HG03196 (cell line): Measurements from ENCODE around the gene CORO2A.
"Not testable (repeated sequence)": the region's sequence is repeated elsewhere in the genome, so short reads cannot be mapped to it uniquely, and the experiment has no call there.

Experiments
- ATAC-seq: cut with Tn5 transposase; IDR thresholded peaks from one replicate; pipeline ENCODE4 v1.9.1; 2021; ENCODE audit not compliant: unreplicated experiment

The CORO2A gene

GRCh38 chr9:98087420-98088354 lies 104.8 kb downstream of the CORO2A start:
- no peak for ATAC-seq

DNA sequence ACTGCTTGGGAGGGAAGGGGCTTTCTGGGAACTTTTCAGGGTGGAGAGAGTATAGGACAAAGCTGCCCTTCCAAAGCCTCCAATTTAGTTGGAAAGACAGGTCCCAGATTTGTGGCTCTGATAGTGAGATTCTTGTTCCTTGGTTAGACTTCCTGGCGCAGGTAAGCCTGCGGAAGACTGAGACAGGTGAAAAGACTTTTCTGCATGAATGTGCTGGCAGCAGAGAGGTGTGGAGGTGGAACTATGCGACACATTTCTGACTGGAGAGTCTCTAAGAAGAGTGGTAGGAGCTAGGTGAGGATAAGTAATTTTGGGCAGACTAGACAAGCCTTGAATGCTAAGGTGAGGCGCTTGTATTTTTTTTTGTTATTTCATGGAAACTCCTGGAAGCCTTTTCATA lies 106.0 kb downstream of the CORO2A start:
- no peak for ATAC-seq

DNA sequence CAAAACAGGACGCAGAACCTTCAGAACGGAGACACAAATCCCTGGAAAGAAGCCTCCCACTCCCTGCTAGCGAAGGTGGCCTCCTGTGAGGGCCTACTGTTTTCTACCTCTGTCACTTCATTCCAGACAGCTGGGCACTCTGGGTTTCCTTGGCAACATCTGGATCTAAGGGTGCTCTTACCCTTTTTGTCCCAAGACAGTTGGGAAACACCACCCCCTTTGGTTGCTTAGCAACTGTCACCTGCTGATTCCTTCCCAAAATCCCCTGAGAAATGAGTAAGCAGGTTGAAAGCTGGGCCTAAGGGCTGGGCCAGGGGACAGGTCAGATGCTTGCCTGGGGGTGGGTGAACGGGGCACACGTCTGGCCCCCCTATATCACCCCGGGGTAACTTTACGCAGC lies 106.5 kb downstream of the CORO2A start:
- ATAC-seq: no peak

- ATAC-seq: no peak
These were observed 107.4 kb downstream of the CORO2A start for GRCh38 chr9:98085058-98085457.

DNA sequence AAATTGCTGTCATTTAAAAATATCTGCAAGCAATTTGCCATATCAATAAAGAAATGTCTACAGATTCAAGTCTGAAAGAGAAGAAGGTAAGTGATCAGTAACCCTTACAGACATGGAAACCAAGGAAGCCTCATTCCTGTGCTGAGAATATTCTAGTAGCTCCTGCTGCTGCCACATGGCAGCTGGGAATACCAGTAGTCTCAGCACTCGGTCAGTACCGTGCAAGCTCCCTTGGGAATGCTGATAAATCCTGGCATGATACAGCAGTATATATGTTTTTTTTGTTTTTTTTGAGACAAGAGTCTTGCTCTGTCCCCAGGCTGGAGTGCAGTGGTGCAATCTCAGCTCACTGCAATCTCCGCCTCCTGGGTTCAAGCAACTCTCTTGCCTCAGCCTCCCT lies 108.0 kb downstream of the CORO2A start:
- no peak for ATAC-seq

- ATAC-seq: no peak
These were observed 108.8 kb downstream of the CORO2A start for GRCh38 chr9:98083566-98084183.

DNA sequence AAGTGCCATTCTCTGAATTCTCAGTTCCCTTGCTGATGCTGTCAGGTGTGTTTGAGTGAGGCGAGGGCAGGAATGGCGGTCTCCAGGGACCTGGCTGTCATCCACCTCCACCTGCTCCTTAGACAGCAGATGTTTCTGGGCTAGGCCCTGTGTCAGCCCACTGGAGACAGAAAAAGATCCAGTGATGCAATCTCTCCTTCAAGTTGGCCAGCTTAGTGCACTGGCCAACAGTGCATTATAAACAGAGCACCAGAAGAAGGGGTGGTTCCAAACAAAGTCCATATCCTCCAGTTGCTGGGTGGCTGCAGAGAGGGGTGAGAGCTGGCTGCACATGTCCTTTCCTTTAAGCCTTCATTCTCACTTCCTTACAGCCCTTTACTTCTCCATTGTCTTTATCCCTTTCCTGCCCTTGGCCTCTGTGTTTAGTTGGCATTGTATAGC lies 109.4 kb downstream of the CORO2A start:
- no peak for ATAC-seq

DNA sequence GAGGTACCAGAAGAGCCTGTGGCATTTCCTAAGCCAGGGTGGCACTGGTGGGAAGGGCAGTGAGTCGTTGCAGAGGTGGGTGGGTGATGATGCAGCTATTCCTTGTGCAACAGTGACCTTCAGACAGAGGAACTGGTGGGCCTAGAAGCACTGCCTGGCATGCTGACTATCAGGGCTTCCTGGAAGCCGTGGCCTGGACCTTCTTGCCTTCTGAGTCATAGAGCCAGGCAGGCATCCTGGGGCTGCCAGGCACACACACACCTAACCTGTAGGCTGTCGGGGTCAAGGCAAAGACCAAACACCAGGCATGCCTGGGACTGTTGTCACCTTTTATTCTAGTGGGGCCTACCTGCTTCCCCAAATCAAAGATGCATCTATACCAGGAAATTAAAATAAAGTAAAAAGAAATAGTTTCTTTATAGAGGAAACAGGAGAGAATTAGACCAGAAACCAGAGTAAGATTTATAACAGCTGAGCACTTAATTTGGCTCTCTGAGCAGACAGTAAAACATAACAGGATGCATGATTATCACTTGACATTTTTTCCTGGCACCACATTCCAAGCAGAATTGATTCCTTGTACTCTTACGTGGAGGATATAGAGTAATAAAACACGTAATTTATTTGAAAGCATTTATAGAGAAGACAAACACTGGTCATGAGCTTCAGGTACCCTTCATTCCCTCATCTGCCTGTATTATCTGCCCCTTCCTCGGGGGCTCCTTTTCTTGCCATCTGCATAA lies 110.8 kb downstream of the CORO2A start:
- ATAC-seq: no peak

- no peak for ATAC-seq
These were observed 111.7 kb downstream of the CORO2A start for GRCh38 chr9:98080780-98081179.

DNA sequence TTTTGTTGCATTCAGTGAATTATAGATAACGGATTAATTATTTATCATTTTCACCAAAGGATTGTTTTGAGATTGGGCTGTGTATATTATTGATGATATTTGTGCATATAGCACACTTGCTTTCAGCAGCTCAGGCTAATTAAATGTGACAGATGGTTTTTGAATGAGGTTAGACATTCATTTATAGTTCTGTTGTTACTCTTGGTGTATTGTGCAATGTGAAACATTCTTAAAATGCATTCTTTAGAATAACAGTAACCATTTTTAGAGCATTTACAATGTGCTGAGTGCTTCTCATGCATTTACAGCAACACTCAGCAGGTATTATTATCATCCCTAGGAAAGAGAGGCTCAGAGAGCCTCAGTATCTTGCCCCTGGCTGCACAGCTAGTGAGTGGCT lies 112.1 kb downstream of the CORO2A start:
- ATAC-seq: no peak

DNA sequence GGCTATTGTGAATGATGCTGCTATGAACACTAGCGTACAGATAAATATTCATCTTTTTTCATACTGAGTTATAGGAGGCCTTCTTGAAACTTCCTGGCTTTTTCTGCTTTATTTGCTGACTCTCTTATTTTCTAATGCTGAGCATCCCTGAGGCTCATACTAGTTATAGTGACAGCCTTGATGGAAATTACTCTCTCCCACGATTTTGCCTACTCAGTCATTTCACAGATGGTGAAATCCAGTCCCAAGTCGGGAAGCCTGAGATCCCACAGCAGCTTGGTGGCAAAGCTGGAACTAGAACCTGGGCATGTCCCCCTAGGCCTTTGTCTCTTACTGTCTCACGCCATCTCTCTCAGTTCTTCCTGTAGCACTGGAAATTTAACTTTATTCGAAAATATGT lies 113.5 kb downstream of the CORO2A start:
- ATAC-seq: no peak

- not testable (repeated sequence) for ATAC-seq
These were observed 115.9 kb downstream of the CORO2A start for GRCh38 chr9:98076514-98076890.

DNA sequence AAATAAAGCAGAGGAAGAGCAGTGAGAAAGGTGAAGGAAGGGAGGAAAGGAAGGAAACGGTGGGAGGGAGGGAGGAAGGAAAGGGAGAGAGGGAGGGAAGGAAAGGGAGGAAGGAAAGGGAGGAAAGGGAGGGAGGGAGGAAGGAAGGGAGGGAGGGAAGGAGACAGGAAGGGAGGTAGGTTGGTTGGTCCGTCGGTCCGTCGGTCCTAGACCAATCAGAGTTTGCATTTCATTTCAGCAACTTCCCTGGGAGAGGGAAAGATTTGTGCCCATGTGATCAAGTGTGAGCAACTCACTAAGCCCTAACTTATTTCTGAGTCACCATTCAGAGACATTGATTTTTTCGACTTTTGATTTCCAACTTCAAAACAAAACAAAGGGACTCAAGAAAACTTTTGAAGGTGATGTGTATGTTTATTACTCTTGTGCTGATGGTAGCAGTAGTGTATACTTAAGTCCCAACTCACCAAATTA lies 117.1 kb downstream of the CORO2A start:
- no peak for ATAC-seq

- ATAC-seq: no peak
These were observed 118.1 kb downstream of the CORO2A start for GRCh38 chr9:98074115-98074990.

GRCh38 chr9:98071737-98072136 lies 120.7 kb downstream of the CORO2A start:
- no peak for ATAC-seq
